HG02798 (cell line): ENCODE results near the gene RANBP17.

Experiments
- ATAC-seq: cut with Tn5 transposase; IDR thresholded peaks from one replicate; pipeline ENCODE4 v1.9.1; 2021; ENCODE audit warnings: mild to moderate bottlenecking; ENCODE audit not compliant: unreplicated experiment, poor library complexity

The RANBP17 gene

GRCh38 chr5:171067540-171068130, 205.8 kb downstream of the RANBP17 start:
- no peak for ATAC-seq

- ATAC-seq: no peak
Observed at GRCh38 chr5:171074747-171075146, 212.9 kb downstream of the RANBP17 start.

GRCh38 chr5:171080186-171080938, 218.5 kb downstream of the RANBP17 start:
- no peak for ATAC-seq

- ATAC-seq: no peak
Observed at GRCh38 chr5:171081319-171081718, 219.5 kb downstream of the RANBP17 start.

GRCh38 chr5:171092194-171092593, 230.4 kb downstream of the RANBP17 start:
- ATAC-seq: no peak

- ATAC-seq: no peak
Observed at GRCh38 chr5:171093598-171093997, 231.8 kb downstream of the RANBP17 start.

GRCh38 chr5:171094356-171094755, 232.5 kb downstream of the RANBP17 start:
- no peak for ATAC-seq

- ATAC-seq: no peak
Observed at GRCh38 chr5:171102877-171103610, 241.2 kb downstream of the RANBP17 start.

- ATAC-seq: no peak
Observed at GRCh38 chr5:171107669-171108068, 245.9 kb downstream of the RANBP17 start.

- ATAC-seq: no peak
Observed at GRCh38 chr5:171115519-171115918, 253.7 kb downstream of the RANBP17 start.

- ATAC-seq: no peak
Observed at GRCh38 chr5:171116719-171117118, 254.9 kb downstream of the RANBP17 start.

GRCh38 chr5:171120986-171121622, 259.3 kb downstream of the RANBP17 start:
- no peak for ATAC-seq

- no peak for ATAC-seq
Observed at GRCh38 chr5:171121638-171122037, 259.8 kb downstream of the RANBP17 start.

GRCh38 chr5:171122372-171122771, 260.6 kb downstream of the RANBP17 start:
- no peak for ATAC-seq

- ATAC-seq: no peak
Observed at GRCh38 chr5:171123417-171123816, 261.6 kb downstream of the RANBP17 start.

- ATAC-seq: no peak
Observed at GRCh38 chr5:171127314-171127713, 265.5 kb downstream of the RANBP17 start.

- no peak for ATAC-seq
Observed at GRCh38 chr5:171128136-171128535, 266.3 kb downstream of the RANBP17 start.

- ATAC-seq: no peak
Observed at GRCh38 chr5:171129308-171129707, 267.5 kb downstream of the RANBP17 start.

GRCh38 chr5:171131497-171131896, 269.7 kb downstream of the RANBP17 start:
- no peak for ATAC-seq

GRCh38 chr5:171137768-171138525, 276.1 kb downstream of the RANBP17 start:
- ATAC-seq: no peak
